B cell (primary cell): ENCODE data around the gene HPF1. TPM values are rescaled to one million over a fixed set of nuclear protein-coding genes. Genes with fewer than 3 reads are reported as not detected.
"Not testable (repeated sequence)": the region's sequence is repeated elsewhere in the genome, so short reads cannot be mapped to it uniquely, and the experiment has no call there.

Experiments
- ATAC-seq: fragments of 200-7000 bp; cut with Tn5 transposase; one replicate; pipeline ENCODE4 v1.10.0; 2021; ENCODE audit warnings: low read depth, mild to moderate bottlenecking, moderate number of reproducible peaks, moderate library complexity
- CTCF ChIA-PET: fragments of 350-600 bp; sonication (Branson Sonifier 250); formaldehyde crosslinking; loops from one replicate; lab custom pipeline; 2021; ENCODE audit warnings: antibody characterized with exemption, inconsistent platforms; lab: Charles Lee
- POLR2A ChIA-PET: fragments of 350-600 bp; sonication (Branson Sonifier 250); formaldehyde crosslinking; loops from one replicate; lab custom pipeline; 2021; ENCODE audit warnings: antibody characterized with exemption; lab: Charles Lee
- DNase-seq: peaks from one replicate; pipeline ENCODE4 v3.0.0; 2013
- H2AFZ ChIP-seq: 2 replicates; pipeline ENCODE4 v1.6.1; 2012; ENCODE audit warnings: mild to moderate bottlenecking, low read depth, low read length; ENCODE audit not compliant: insufficient read depth, poor library complexity, severe bottlenecking
- H3K27ac ChIP-seq, 2 donors: 1 replicate in 1 of 2; 2 replicates in 1 of 2; pipeline ENCODE4 v1.5.1; 2012 to 2013; ENCODE audit warnings: low read length in 2 of 2, mild to moderate bottlenecking in 2 of 2, moderate library complexity in 1 of 2
- H3K27me3 ChIP-seq, 4 experiments: fragments of 200-600 bp in 1 of 4; sonication (generic) in 1 of 4; replicated peaks in 1 of 4; 1 replicate in 2 of 4; 2 replicates in 2 of 4; pipeline versions ENCODE4 v1.6.1 to v1.7.0; 2013 to 2016; ENCODE audit warnings: low read length in 3 of 4, mild to moderate bottlenecking in 2 of 4, mixed read lengths in 1 of 4, moderate library complexity in 1 of 4; ENCODE audit not compliant: insufficient read depth in 4 of 4, control insufficient read depth in 3 of 4; ENCODE audit errors: control extremely low read depth in 1 of 4
- H3K36me3 ChIP-seq, 2 experiments: replicated peaks in 1 of 2; 1 replicate in 1 of 2; 2 replicates in 1 of 2; pipeline versions ENCODE4 v1.6.1 to v1.7.1; 2013; ENCODE audit warnings: low read length in 1 of 2; ENCODE audit not compliant: insufficient read depth in 2 of 2, control insufficient read depth in 1 of 2; ENCODE audit errors: control extremely low read depth in 1 of 2, extremely low read depth in 1 of 2
- H3K4me1 ChIP-seq, 2 donors: fragments of 200-600 bp in 1 of 2; sonication (generic) in 1 of 2; 1 replicate in 1 of 2; 2 replicates in 1 of 2; pipeline versions ENCODE4 v1.5.1 to v1.6.1; 2013 to 2017; ENCODE audit warnings: low read length in 2 of 2; ENCODE audit not compliant: control insufficient read depth in 2 of 2, insufficient read depth in 2 of 2
- H3K4me2 ChIP-seq: replicated peaks from 2 replicates; pipeline ENCODE3; 2012; ENCODE audit warnings: mild to moderate bottlenecking, low read depth, low read length; ENCODE audit not compliant: poor library complexity, severe bottlenecking
- H3K4me3 ChIP-seq, 5 experiments: fragments of 200-600 bp in 1 of 5; sonication (generic) in 1 of 5; 1 replicate in 3 of 5; 2 replicates in 2 of 5; pipeline versions ENCODE4 v1.5.1 to v1.7.0; 2011 to 2016; ENCODE audit warnings: low read length in 4 of 5, mild to moderate bottlenecking in 4 of 5, low read depth in 2 of 5, control low read depth in 1 of 5, moderate library complexity in 1 of 5; ENCODE audit not compliant: insufficient read depth in 1 of 5; ENCODE audit errors: control extremely low read depth in 1 of 5, extremely low read depth in 1 of 5
- H3K79me2 ChIP-seq: fragments of 200-600 bp; sonication (generic); one replicate; pipeline ENCODE4 v1.6.0; 2016; ENCODE audit warnings: low read length; ENCODE audit not compliant: control insufficient read depth, insufficient read depth
- H3K9ac ChIP-seq: fragments of 200-600 bp; sonication (generic); 2 replicates; pipeline ENCODE4 v1.6.1; 2017; ENCODE audit warnings: mild to moderate bottlenecking, low read length, moderate library complexity
- H3K9me3 ChIP-seq, 3 donors: one replicate each; pipeline versions ENCODE4 v1.6.1 to v1.7.1; 2013; ENCODE audit warnings: low read length in 2 of 3; ENCODE audit not compliant: control insufficient read depth in 2 of 3, insufficient read depth in 1 of 3; ENCODE audit errors: control extremely low read depth in 1 of 3
- H4K20me1 ChIP-seq: 2 replicates; pipeline ENCODE4 v1.6.0; 2012; ENCODE audit warnings: mild to moderate bottlenecking, low read length; ENCODE audit not compliant: insufficient read depth, control insufficient read depth, poor library complexity, severe bottlenecking
- H3K27ac Mint-ChIP-seq: one replicate; pipeline ENCODE4 v1.8.0; 2021; ENCODE audit warnings: mixed read lengths
- H3K27me3 Mint-ChIP-seq: one replicate; pipeline ENCODE4 v1.8.0; 2021; ENCODE audit warnings: mixed read lengths
- H3K4me1 Mint-ChIP-seq: one replicate; pipeline ENCODE4 v1.8.0; 2021; ENCODE audit warnings: mixed read lengths
- H3K4me3 Mint-ChIP-seq: one replicate; pipeline ENCODE4 v1.8.0; 2021; ENCODE audit warnings: mixed read lengths
- H3K9me3 Mint-ChIP-seq: one replicate; pipeline ENCODE4 v1.8.0; 2022; ENCODE audit warnings: mixed read lengths; ENCODE audit not compliant: insufficient read depth
- CTCF ChIP-seq: fragments of 200-600 bp; IDR thresholded peaks from one replicate; pipeline ENCODE4 v1.8.0; 2022; ENCODE audit warnings: antibody characterized with exemption, mild to moderate bottlenecking
- EZH2 ChIP-seq: IDR thresholded peaks from 2 replicates; pipeline ENCODE4 v1.6.1; 2012; ENCODE audit warnings: borderline replicate concordance, low read depth, mild to moderate bottlenecking, moderate library complexity, low read length; ENCODE audit not compliant: insufficient read depth, poor library complexity, severe bottlenecking
- WGBS: methylation state at CpG from one replicate; pipeline ENCODE4 v1.1.5; 2013; ENCODE audit warnings: missing lambda C conversion rate; ENCODE audit not compliant: insufficient coverage; 5-methylcytosine and 5-hydroxymethylcytosine counted together
- intact Hi-C: fragments of 100-400 bp; cut with micrococcal nuclease; formaldehyde crosslinking; loops from one replicate; pipeline ENCODE4 v1.10.0; 2022
- polyA plus RNA-seq: library from polyadenylated mRNA; depleted of rRNA; stranded (reverse); fragments of >200 nt; gene quantifications from 2 replicates; pipeline ENCODE4 v1.2.3, GENCODE V29; 2012
- total RNA-seq, 2 donors: library from RNA; stranded (reverse); fragments of 120-200 nt in 1 of 2; gene quantifications; 1 replicate in 1 of 2; 2 replicates in 1 of 2; pipeline versions ENCODE4 v1.2.3 to v1.2.4, GENCODE V29; 2013 to 2022

The HPF1 gene
- total and polyA plus RNA-seq, 2 donors (not counting 1 experiment from before 2014, with no cell fraction given) = 8.7 to 15.2 TPM

GRCh38 chr4:169744601-169745000, 13.1 kb downstream of the HPF1 start:
- H4K20me1 ChIP-seq = no peaks in the 10 kb centered on the region
- H3K27ac ChIP-seq = no peak overlapping the region
- peaks cover 4 to 17% of the 10 kb centered on the region in 2 experiments for H3K36me3 ChIP-seq
- H3K4me3 ChIP-seq = no peak overlapping the region
- no peak overlapping the region for H2AFZ ChIP-seq
- no peaks in the 10 kb centered on the region for H3K27me3 ChIP-seq
- no peak overlapping the region for H3K9ac ChIP-seq
- WGBS = no CpG with 5 or more reads among the region's 1 CpG
- no peaks in the 10 kb centered on the region for H3K79me2 ChIP-seq
- intact Hi-C loops = no loop called here
- peaks cover 0 to 1% (median 0%) of the 10 kb centered on the region in 3 donors for H3K9me3 ChIP-seq
- Mint-ChIP-seq H3K4me3 (no peak overlapping the region), H3K4me1 (no peaks in the 10 kb centered on the region), H3K27me3 (no peaks in the 10 kb centered on the region), H3K9me3 (no peaks in the 10 kb centered on the region), H3K27ac (no peak overlapping the region)
- no peak for ATAC-seq
- CTCF ChIA-PET = no interaction called here
- no peak for DNase-seq
- TF ChIP-seq CTCF (no peak), EZH2 (no peak)
- H3K4me1 ChIP-seq = no peaks in the 10 kb centered on the region
- no peak overlapping the region for H3K4me2 ChIP-seq
- POLR2A ChIA-PET = no interaction called here

GRCh38 chr4:169741569-169741968, 16.2 kb downstream of the HPF1 start:
- ATAC-seq (no peak), DNase-seq (no peak)
- Histone ChIP-seq H3K4me1 (no peaks in the 10 kb centered on the region), H3K27me3 (no peaks in the 10 kb centered on the region), H3K79me2 (no peaks in the 10 kb centered on the region), H4K20me1 (no peaks in the 10 kb centered on the region), H2AFZ (no peak overlapping the region), H3K4me2 (no peak overlapping the region), H3K9me3 (peaks cover 0 to 1% (median 0%) of the 10 kb centered on the region in 3 donors), H3K27ac (no peak overlapping the region), H3K36me3 (peaks cover 1 to 7% of the 10 kb centered on the region in 2 experiments), H3K4me3 (no peak overlapping the region), H3K9ac (no peak overlapping the region)
- Mint-ChIP-seq H3K9me3 (no peaks in the 10 kb centered on the region), H3K27me3 (no peaks in the 10 kb centered on the region), H3K4me3 (no peak overlapping the region), H3K27ac (no peak overlapping the region), H3K4me1 (no peaks in the 10 kb centered on the region)
- TF ChIP-seq CTCF = no peak
- TF ChIP-seq EZH2 = no peak
- no CpG with 5 or more reads among the region's 2 CpGs for WGBS
- ChIA-PET POLR2A (no interaction called here), CTCF (no interaction called here)
- intact Hi-C loops = no loop called here

- H3K27ac ChIP-seq, H3K79me2 ChIP-seq, POLR2A ChIA-PET, DNase-seq, intact Hi-C loops, H3K4me3 Mint-ChIP-seq, H3K9ac ChIP-seq, ATAC-seq, H3K9me3 Mint-ChIP-seq, H3K9me3 ChIP-seq, H3K4me1 Mint-ChIP-seq, H3K27me3 ChIP-seq, H3K27ac Mint-ChIP-seq, H3K4me3 ChIP-seq, CTCF ChIA-PET, H3K4me1 ChIP-seq, H4K20me1 ChIP-seq, H2AFZ ChIP-seq, H3K27me3 Mint-ChIP-seq, H3K4me2 ChIP-seq: not testable (repeated sequence)
- H3K36me3 ChIP-seq = peaks cover 0 to 10% of the 10 kb centered on the region in 2 experiments
Observed at GRCh38 chr4:169738604-169739003, 19.1 kb downstream of the HPF1 start.
